H9 (cell line): ENCODE data around the gene PGLYRP2. TPM values are rescaled to one million over a fixed set of nuclear protein-coding genes. Genes with fewer than 3 reads are reported as not detected.
A peak's percentile ranks its signal among the peaks of the same experiment; 100 is the strongest.

Experiments used
- DNase-seq: peaks from one replicate; pipeline ENCODE4 v3.0.0-alpha.2; 2017
- H2AFZ ChIP-seq: one replicate; pipeline ENCODE4 v1.6.1; 2013; ENCODE audit warnings: mild to moderate bottlenecking, low read length, control low read depth, moderate library complexity
- H2AK5ac ChIP-seq: 2 replicates; pipeline ENCODE4 v1.6.1; 2013; ENCODE audit warnings: low read length, control low read depth, mixed read lengths; ENCODE audit not compliant: insufficient read length
- H2BK120ac ChIP-seq: one replicate; pipeline ENCODE4 v1.6.1; 2013; ENCODE audit warnings: low read depth, mild to moderate bottlenecking, low read length, control low read depth, inconsistent platforms; ENCODE audit not compliant: poor library complexity, severe bottlenecking
- H2BK12ac ChIP-seq: 2 replicates; pipeline ENCODE4 v1.6.1; 2013; ENCODE audit warnings: low read length, control low read depth, mixed read lengths, low read depth; ENCODE audit not compliant: insufficient read length
- H2BK15ac ChIP-seq: 2 replicates; pipeline ENCODE4 v1.6.1; 2013; ENCODE audit warnings: low read depth, low read length, control low read depth
- H2BK20ac ChIP-seq: one replicate; pipeline ENCODE4 v1.6.1; 2013; ENCODE audit warnings: low read depth, mild to moderate bottlenecking, low read length, control low read depth, inconsistent platforms; ENCODE audit not compliant: poor library complexity, severe bottlenecking
- H2BK5ac ChIP-seq: 2 replicates; pipeline ENCODE4 v1.6.1; 2013; ENCODE audit warnings: low read length, control low read depth, mixed read lengths; ENCODE audit not compliant: insufficient read length
- H3K14ac ChIP-seq: 2 replicates; pipeline ENCODE4 v1.6.1; 2013; ENCODE audit warnings: low read length, control low read depth; ENCODE audit not compliant: insufficient read depth
- H3K18ac ChIP-seq: 2 replicates; pipeline ENCODE4 v1.6.1; 2013; ENCODE audit warnings: low read depth, mild to moderate bottlenecking, mixed read lengths, low read length, control low read depth; ENCODE audit not compliant: insufficient read length
- H3K23ac ChIP-seq: 2 replicates; pipeline ENCODE4 v1.6.1; 2013; ENCODE audit warnings: low read length, control low read depth, mixed read lengths, low read depth; ENCODE audit not compliant: insufficient read length
- H3K23me2 ChIP-seq: 2 replicates; pipeline ENCODE4 v1.6.1; 2013; ENCODE audit warnings: low read depth, mild to moderate bottlenecking, mixed read lengths, low read length, control low read depth; ENCODE audit not compliant: insufficient read length, poor library complexity, severe bottlenecking
- H3K27ac ChIP-seq: 2 replicates; pipeline ENCODE4 v1.5.1; 2013; ENCODE audit warnings: low read length, control low read depth, mixed read lengths, low read depth; ENCODE audit not compliant: insufficient read length
- H3K27me3 ChIP-seq: 2 replicates; pipeline ENCODE4 v1.6.1; 2013; ENCODE audit warnings: low read length, control low read depth, inconsistent platforms; ENCODE audit not compliant: insufficient read depth
- H3K4ac ChIP-seq: 2 replicates; pipeline ENCODE4 v1.6.1; 2013; ENCODE audit warnings: low read depth, mild to moderate bottlenecking, control low read depth, inconsistent platforms, low read length, moderate library complexity
- H3K4me1 ChIP-seq: 2 replicates; pipeline ENCODE4 v1.6.1; 2013; ENCODE audit warnings: low read length, control low read depth, inconsistent platforms; ENCODE audit not compliant: insufficient read depth
- H3K4me2 ChIP-seq: 2 replicates; pipeline ENCODE4 v1.6.1; 2013; ENCODE audit warnings: low read length, control low read depth, mixed read lengths; ENCODE audit not compliant: insufficient read length, insufficient read depth
- H3K56ac ChIP-seq: 2 replicates; pipeline ENCODE4 v1.6.1; 2013; ENCODE audit warnings: low read depth, mild to moderate bottlenecking, mixed read lengths, low read length, control low read depth; ENCODE audit not compliant: insufficient read length
- H3K79me1 ChIP-seq: 2 replicates; pipeline ENCODE4 v1.6.1; 2013; ENCODE audit warnings: low read depth, mild to moderate bottlenecking, moderate library complexity, low read length, control low read depth, inconsistent platforms; ENCODE audit not compliant: insufficient read depth, poor library complexity, severe bottlenecking
- H3K79me2 ChIP-seq: 2 replicates; pipeline ENCODE4 v1.6.1; 2013; ENCODE audit warnings: low read length, control low read depth, inconsistent platforms; ENCODE audit not compliant: insufficient read depth
- H3K9ac ChIP-seq: 2 replicates; pipeline ENCODE4 v1.6.1; 2013; ENCODE audit warnings: low read length, control low read depth, mixed read lengths; ENCODE audit not compliant: insufficient read length; ENCODE audit errors: extremely low read depth
- H3K9me3 ChIP-seq: one replicate; pipeline ENCODE4 v1.6.1; 2013; ENCODE audit warnings: low read depth, low read length, inconsistent platforms; ENCODE audit not compliant: control insufficient read depth
- H3T11ph ChIP-seq: one replicate; pipeline ENCODE4 v1.6.1; 2013; ENCODE audit warnings: mild to moderate bottlenecking, low read length, control low read depth, inconsistent platforms
- H4K20me1 ChIP-seq: one replicate; pipeline ENCODE4 v1.6.1; 2013; ENCODE audit not compliant: control insufficient read depth, insufficient read length, insufficient read depth
- H4K5ac ChIP-seq: 2 replicates; pipeline ENCODE4 v1.6.1; 2013; ENCODE audit warnings: low read depth, mild to moderate bottlenecking, mixed read lengths, low read length, control low read depth; ENCODE audit not compliant: insufficient read length
- H4K8ac ChIP-seq: replicated peaks from 2 replicates; pipeline ENCODE4 v1.6.1; 2013; ENCODE audit warnings: low read length, control low read depth, mixed read lengths, low read depth; ENCODE audit not compliant: insufficient read length
- H4K91ac ChIP-seq: 2 replicates; pipeline ENCODE4 v1.6.1; 2013; ENCODE audit warnings: low read depth, mild to moderate bottlenecking, moderate library complexity, mixed read lengths, low read length, control low read depth; ENCODE audit not compliant: insufficient read length
- H3K27ac Mint-ChIP-seq, 3 experiments: 2 replicates in 2 of 3; 3 replicates in 1 of 3; pipeline ENCODE4 v1.8.0; 2020 to 2021; ENCODE audit warnings: mixed read lengths in 3 of 3, mild to moderate bottlenecking in 1 of 3, moderate library complexity in 1 of 3
- H3K27me3 Mint-ChIP-seq: 2 replicates; pipeline ENCODE4 v1.8.0; 2021; ENCODE audit warnings: low read depth, mild to moderate bottlenecking, moderate library complexity, mixed read lengths
- H3K36me3 Mint-ChIP-seq, 3 experiments: 2 replicates in 2 of 3; 3 replicates in 1 of 3; pipeline ENCODE4 v1.8.0; 2020 to 2021; ENCODE audit warnings: low read depth in 3 of 3, mixed read lengths in 3 of 3; ENCODE audit not compliant: insufficient read depth in 1 of 3
- H3K4me1 Mint-ChIP-seq, 2 experiments: 2 replicates each; pipeline ENCODE4 v1.8.0; 2020; ENCODE audit warnings: mixed read lengths in 2 of 2
- H3K4me3 Mint-ChIP-seq, 2 experiments: 2 replicates in 1 of 2; 3 replicates in 1 of 2; pipeline ENCODE4 v1.8.0; 2020 to 2021; ENCODE audit warnings: mild to moderate bottlenecking in 2 of 2, mixed read lengths in 2 of 2, moderate library complexity in 1 of 2
- H3K9me3 Mint-ChIP-seq, 2 experiments: 2 replicates in 1 of 2; 3 replicates in 1 of 2; pipeline ENCODE4 v1.8.0; 2020; ENCODE audit warnings: mild to moderate bottlenecking in 2 of 2, mixed read lengths in 2 of 2, moderate library complexity in 1 of 2
- WGBS: extraction: QIAGEN DNeasy Blood & Tissue Kit; methylation state at CpG from one replicate; pipeline ENCODE4 v1.1.7; 2013; ENCODE audit warnings: missing lambda C conversion rate, low lambda C conversion rate, mixed read lengths; ENCODE audit not compliant: insufficient read length; ENCODE audit errors: extremely low coverage; 5-methylcytosine and 5-hydroxymethylcytosine counted together
- total RNA-seq: library from RNA; stranded (reverse); gene quantifications from 2 replicates; pipeline ENCODE4 v1.2.1, GENCODE V29; 2021
- TF ChIP-seq, protein P1 (sequence below): fragments of 200-600 bp; sonication (generic); conservative IDR thresholded peaks from 3 replicates; pipeline ENCODE4 v1.8.0; 2021; ENCODE audit warnings: antibody characterized with exemption, mild to moderate bottlenecking

PGLYRP2 gene
- total RNA-seq, 1 experiment from 2014 or later: not detected

DNA sequence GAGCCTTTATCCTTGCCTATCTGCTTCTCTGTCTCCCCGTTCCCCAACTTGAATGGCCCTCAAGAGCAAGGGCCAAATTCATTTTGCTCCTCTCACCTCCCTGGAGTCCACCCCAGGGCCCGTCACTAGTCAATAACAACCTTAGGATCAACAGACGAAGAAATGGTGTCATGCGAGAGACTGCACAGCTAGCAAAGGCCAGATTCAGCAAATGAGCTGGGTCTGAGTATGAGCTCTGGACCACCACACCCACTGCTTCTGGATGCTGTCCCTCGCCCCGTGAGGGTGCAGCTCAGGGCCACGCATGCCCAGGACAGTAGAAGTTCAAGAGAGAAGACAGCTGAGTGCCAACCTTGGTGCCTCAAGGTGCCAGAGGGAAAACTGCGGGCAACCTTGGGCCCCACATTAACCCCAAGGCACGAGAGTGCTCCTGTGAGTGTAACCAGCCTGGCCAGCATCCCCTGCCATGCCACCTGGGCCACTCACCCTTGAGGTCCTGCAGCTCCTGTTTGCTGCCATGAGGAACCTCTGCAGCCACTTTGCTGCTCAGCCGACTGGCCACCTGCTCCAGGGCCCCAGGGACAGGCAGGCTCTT is 48.7 kb downstream of the PGLYRP2 start:
- Histone ChIP-seq H4K8ac (no peak overlapping the region), H3K14ac (no peak overlapping the region), H2BK120ac (no peak overlapping the region), H3K56ac (no peak overlapping the region), H4K5ac (no peak overlapping the region), H3K4me1 (no peaks in the 10 kb centered on the region; the same call in 1 of the 2 replicates), H3K23me2 (peaks cover 15% of the 10 kb centered on the region), H2BK20ac (no peak overlapping the region), H2BK15ac (no peak overlapping the region), H3K79me1 (peaks cover 6% of the 10 kb centered on the region), H3T11ph (no peak overlapping the region), H3K79me2 (peaks cover 4% of the 10 kb centered on the region; the same call in 1 of the 2 replicates), H3K18ac (no peak overlapping the region), H3K23ac (no peak overlapping the region), H2AFZ (no peak overlapping the region), H3K27ac (no peak overlapping the region), H2BK5ac (no peak overlapping the region), H3K27me3 (no peaks in the 10 kb centered on the region), H4K91ac (no peak overlapping the region), H3K9ac (no peak overlapping the region), H3K4ac (no peak overlapping the region), H4K20me1 (no peaks in the 10 kb centered on the region), H3K4me2 (no peak overlapping the region), H3K9me3 (no peaks in the 10 kb centered on the region), H2BK12ac (no peak overlapping the region), H2AK5ac (no peak overlapping the region)
- DNase-seq: no peak
- H3K36me3 Mint-ChIP-seq: peaks cover 20 to 26% (median 21%) of the 10 kb centered on the region in 3 experiments
- no peaks in the 10 kb centered on the region for H3K27me3 Mint-ChIP-seq
- TF ChIP-seq, protein P1, sequence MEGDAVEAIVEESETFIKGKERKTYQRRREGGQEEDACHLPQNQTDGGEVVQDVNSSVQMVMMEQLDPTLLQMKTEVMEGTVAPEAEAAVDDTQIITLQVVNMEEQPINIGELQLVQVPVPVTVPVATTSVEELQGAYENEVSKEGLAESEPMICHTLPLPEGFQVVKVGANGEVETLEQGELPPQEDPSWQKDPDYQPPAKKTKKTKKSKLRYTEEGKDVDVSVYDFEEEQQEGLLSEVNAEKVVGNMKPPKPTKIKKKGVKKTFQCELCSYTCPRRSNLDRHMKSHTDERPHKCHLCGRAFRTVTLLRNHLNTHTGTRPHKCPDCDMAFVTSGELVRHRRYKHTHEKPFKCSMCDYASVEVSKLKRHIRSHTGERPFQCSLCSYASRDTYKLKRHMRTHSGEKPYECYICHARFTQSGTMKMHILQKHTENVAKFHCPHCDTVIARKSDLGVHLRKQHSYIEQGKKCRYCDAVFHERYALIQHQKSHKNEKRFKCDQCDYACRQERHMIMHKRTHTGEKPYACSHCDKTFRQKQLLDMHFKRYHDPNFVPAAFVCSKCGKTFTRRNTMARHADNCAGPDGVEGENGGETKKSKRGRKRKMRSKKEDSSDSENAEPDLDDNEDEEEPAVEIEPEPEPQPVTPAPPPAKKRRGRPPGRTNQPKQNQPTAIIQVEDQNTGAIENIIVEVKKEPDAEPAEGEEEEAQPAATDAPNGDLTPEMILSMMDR: no peak
- no CpG with 5 or more reads among the region's 10 CpGs for WGBS
- H3K4me1 Mint-ChIP-seq: peaks cover 20 to 22% of the 10 kb centered on the region in 2 experiments
- H3K27ac Mint-ChIP-seq: peak overlapping the region in 1 of 3 experiments; percentile 42; a peak in 1 of 7 replicates
- peak overlapping the region; percentile 98 to 99; a peak in 4 of 5 replicates for H3K4me3 Mint-ChIP-seq
- no peaks in the 10 kb centered on the region; a peak in 1 of 5 replicates for H3K9me3 Mint-ChIP-seq
